Measurements from ENCODE around the gene FUT2.

Gene FUT2

DNA sequence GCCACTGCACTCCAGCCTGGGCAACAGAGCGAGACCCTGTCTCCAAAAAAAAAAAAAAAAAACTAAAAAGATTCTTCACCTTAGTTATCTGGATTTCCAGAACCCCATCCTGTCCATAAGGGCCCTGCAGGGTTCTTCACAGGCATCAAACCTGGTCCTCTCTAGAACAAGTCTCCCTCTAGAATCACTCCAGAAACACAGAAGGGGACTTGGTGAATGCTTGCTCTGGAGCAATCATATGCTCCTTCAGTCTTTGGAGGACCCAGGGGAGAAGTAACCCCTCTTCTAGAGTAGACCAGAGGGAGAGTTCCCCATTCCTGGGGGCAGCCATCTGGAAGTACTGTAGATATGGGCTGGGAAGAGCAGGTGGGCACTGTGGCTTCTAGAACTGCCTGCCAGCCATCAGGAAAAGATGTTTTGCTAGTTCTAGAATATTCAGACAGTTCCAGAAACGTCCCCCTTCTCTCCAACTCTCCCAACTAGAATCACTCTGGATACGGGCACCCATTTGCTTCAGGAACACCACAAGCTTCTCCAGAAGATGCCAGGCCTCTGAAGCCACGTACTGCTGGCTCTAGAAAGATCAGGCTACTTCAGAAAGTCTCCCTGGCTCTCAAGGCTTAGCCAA is 53.9 kb downstream of the FUT2 start:
- DNase-seq (ENCODE audit: low read depth in 2 of 2, low spot score in 1 of 2) = no peak

DNA sequence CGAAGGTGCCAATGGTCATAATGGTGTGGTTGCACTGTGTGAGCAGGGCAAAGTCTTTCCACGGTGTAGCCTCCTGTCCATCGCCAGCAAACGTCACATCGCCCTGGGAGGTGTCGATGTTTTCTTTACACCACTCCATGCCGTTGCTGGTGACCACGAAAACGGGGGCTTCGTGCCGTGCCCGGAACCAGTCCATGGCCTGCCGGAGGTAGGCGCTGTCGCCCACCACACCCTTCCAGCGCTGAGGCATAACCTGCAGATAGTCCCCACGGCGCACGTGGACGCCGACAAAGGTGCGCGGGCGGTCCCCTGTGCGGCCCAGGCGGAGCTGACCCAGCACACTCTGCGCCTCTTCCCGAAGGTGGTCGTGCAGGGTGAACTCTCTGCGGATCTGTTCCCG is 54.6 kb downstream of the FUT2 start:
- DNase-seq (ENCODE audit: low read depth in 2 of 2, low spot score in 1 of 2) = no peak

DNA sequence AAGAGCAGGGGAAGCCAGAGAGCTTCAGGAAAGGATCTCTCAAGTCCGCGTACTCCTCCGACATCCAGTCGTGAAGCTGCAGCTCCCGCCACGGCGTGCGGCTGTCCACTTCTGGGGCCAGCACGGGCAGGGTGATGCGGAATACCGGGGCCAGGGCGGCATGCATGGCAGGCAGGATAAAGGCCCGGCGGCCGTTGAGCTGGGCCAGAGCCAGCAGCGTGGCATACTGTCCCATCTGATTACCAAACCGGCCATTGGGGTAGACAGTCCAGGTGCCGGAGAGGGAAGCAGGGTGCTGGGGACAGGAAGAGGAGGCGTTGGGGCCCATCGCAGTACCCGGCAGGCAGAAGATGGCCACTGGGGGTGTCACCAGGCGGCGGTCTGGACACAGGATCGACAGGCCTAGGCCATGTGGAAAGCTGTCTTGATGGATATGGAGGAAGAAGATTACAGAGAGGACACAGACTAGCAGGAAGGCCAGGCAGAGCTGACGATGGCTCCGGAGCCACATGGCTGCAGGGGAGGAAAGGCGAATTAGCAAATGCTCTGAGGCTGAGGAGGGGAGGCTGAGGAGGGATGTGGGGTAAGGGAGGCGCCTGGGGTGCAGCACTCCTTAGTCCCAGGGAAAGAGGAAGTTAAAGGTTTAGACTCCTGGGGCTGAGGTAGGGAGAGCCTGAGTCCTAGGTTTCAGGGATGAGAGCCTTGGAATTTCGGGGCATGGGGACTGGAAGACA is 55.2 kb downstream of the FUT2 start:
- DNase-seq (ENCODE audit: low read depth in 2 of 2, low spot score in 1 of 2) = no peak

DNA sequence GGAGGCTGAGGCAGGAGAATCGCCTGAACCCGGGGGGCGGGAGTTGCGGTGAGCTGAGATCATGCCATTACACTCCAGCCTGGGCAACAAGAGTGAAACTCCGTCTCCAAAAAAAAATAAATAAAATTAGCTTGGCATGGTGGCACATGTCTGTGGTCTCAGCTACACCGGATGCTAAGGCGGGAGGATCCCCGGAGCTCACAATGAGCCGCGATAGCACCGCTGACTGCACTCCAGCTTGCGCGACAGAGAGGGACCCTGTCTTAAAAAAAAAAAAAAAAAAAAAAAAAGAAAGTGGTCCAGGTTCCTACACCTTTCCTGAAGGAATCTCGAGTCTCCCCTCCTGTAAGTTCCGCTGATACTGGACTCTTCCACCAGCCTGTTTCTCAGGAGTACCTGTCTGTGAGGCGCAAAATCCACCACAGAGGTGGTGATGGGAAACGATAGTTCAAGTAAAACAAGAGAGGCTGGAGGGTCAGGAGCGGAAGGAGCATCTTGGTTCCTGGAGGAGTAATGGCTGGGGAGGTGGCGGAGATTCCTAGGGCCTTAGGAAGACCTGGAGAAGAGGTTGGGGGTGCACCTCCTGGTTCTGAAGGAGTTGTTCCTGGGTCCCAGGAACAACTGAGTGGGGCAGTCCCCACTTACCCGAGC is 56.2 kb downstream of the FUT2 start:
- no peak for DNase-seq (ENCODE audit: low read depth in 2 of 2, low spot score in 1 of 2)

DNA sequence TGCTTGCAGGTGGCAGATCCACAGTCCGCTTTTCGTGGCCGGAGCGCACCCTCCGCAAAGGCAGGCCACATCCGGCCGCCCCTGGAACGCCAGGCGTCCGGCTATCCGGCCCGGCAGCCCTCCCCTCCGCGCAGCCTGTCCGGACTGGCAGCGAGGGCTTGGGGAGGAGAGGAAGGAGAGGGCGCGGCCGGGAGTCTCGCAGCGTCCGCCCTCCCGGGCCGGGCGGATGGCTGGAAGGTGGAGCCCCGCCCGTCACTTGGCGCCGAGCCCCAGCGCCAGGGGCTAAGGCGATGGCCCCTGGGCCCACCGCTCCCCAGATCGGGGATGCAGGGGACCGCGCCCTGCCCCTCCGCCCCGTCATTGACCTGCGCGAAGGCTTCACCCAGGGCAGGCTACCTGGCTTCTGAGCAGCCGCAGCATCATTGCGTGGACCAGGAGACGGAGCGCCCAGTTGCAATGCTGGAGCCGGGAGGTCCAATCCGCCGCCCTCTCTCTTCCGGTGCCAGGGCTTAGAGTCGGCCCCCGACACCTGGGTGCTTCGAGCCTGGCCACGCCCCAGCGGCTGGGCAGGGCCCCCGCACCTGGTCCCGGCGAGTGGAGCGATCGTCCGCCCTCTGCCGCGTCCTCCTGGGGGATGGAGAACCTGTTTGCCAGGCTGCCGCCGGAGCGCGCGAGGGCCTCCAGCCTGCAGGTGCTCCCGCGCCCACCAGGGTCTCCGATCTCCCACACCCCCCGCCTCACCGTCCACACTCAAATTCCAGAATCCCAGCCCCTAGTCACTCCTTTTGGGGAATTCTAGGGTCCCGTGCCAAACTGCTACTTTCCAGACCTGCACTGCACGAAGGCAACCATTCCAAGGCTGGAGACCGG is 57.0 kb downstream of the FUT2 start, which contains the start of gene FUT1:
Gene FUT1 (minus strand): TSS at position 146 of the 870 bp plus-strand sequence. CDS start 1,360 bp downstream, outside the sequence.
- no peak for DNase-seq (ENCODE audit: low read depth in 2 of 2, low spot score in 1 of 2)

- no peak for DNase-seq (ENCODE audit: low read depth in 2 of 2, low spot score in 1 of 2)
Observed at GRCh38 chr19:48755084-48755641, 59.4 kb downstream of the FUT2 start, which contains the start of gene FGF21. TSS of gene FGF21 (plus strand) at chr19:48755524. CDS start at chr19:48756237, 713 bp downstream.
